ENCODE results near the gene WWOX. TPM values are rescaled to one million over a fixed set of nuclear protein-coding genes. Genes with fewer than 3 reads are reported as not detected.

The WWOX gene
- total RNA-seq, 2 donors from 2014 or later: 33.8 to 82.5 TPM

- Histone ChIP-seq H3K27me3 (replicated peaks; ENCODE audit: insufficient read depth) (no peaks in the 10 kb centered on the region), H3K9me3 (no peaks in the 10 kb centered on the region), H3K27ac (no peak overlapping the region), H3K4me3 (no peak overlapping the region), H3K4me1 (ENCODE audit: control insufficient read depth in 1 of 2, low read depth in 2 of 2) (no peaks in the 10 kb centered on the region), H3K36me3 (no peaks in the 10 kb centered on the region)
- TF ChIP-seq, protein P1, sequence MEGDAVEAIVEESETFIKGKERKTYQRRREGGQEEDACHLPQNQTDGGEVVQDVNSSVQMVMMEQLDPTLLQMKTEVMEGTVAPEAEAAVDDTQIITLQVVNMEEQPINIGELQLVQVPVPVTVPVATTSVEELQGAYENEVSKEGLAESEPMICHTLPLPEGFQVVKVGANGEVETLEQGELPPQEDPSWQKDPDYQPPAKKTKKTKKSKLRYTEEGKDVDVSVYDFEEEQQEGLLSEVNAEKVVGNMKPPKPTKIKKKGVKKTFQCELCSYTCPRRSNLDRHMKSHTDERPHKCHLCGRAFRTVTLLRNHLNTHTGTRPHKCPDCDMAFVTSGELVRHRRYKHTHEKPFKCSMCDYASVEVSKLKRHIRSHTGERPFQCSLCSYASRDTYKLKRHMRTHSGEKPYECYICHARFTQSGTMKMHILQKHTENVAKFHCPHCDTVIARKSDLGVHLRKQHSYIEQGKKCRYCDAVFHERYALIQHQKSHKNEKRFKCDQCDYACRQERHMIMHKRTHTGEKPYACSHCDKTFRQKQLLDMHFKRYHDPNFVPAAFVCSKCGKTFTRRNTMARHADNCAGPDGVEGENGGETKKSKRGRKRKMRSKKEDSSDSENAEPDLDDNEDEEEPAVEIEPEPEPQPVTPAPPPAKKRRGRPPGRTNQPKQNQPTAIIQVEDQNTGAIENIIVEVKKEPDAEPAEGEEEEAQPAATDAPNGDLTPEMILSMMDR (IDR thresholded peaks at IDR 0.05): no peak
- no peak for ATAC-seq (ENCODE audit: insufficient number of reproducible peaks, low FRiP score, low read depth)
- no peak for DNase-seq (ENCODE audit: low spot score)
These were observed 696.0 kb downstream of the WWOX start for GRCh38 chr16:78795433-78795832.

GRCh38 chr16:78796221-78796866 lies 696.9 kb downstream of the WWOX start:
- Histone ChIP-seq H3K27ac (no peak overlapping the region), H3K36me3 (no peaks in the 10 kb centered on the region), H3K27me3 (replicated peaks; ENCODE audit: insufficient read depth) (no peaks in the 10 kb centered on the region), H3K9me3 (no peaks in the 10 kb centered on the region), H3K4me3 (no peak overlapping the region), H3K4me1 (ENCODE audit: control insufficient read depth in 1 of 2, low read depth in 2 of 2) (no peaks in the 10 kb centered on the region)
- DNase-seq (ENCODE audit: low spot score) (no peak), ATAC-seq (ENCODE audit: insufficient number of reproducible peaks, low FRiP score, low read depth) (no peak)
- TF ChIP-seq, protein P1 (IDR thresholded peaks at IDR 0.05): no peak

- Histone ChIP-seq H3K4me1 (ENCODE audit: control insufficient read depth in 1 of 2, low read depth in 2 of 2) (no peaks in the 10 kb centered on the region), H3K4me3 (no peak overlapping the region), H3K27ac (no peak overlapping the region), H3K36me3 (no peaks in the 10 kb centered on the region), H3K27me3 (replicated peaks; ENCODE audit: insufficient read depth) (no peaks in the 10 kb centered on the region), H3K9me3 (no peaks in the 10 kb centered on the region)
- TF ChIP-seq, protein P1 (IDR thresholded peaks at IDR 0.05): no peak
- DNase-seq (ENCODE audit: low spot score) (no peak), ATAC-seq (ENCODE audit: insufficient number of reproducible peaks, low FRiP score, low read depth) (no peak)
These were observed 700.0 kb downstream of the WWOX start for GRCh38 chr16:78799429-78799828.

DNA sequence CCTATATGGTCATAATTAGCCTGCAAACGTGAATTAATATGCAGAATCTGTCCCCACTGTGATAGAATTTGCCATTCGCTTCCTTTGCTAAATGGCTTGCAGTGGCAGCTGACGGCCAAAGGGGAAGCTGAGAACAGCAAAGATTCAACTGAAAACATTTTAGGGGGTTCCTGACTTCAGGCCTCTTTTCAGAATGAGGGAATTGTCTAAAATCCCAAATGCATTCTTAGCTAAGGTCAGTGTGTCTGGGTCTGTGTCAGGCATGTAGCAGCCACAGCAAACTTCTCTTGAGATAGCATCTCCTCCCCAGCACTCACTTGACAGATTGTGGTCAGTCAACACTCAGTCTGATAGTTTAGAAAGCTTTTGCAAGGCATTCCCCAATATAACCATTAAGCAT lies 701.1 kb downstream of the WWOX start:
- DNase-seq (ENCODE audit: low spot score) (no peak), ATAC-seq (ENCODE audit: insufficient number of reproducible peaks, low FRiP score, low read depth) (no peak)
- TF ChIP-seq, protein P1 (IDR thresholded peaks at IDR 0.05): no peak
- no peaks in the 10 kb centered on the region for H3K4me1 ChIP-seq (ENCODE audit: control insufficient read depth in 1 of 2, low read depth in 2 of 2)
- H3K27me3 ChIP-seq (replicated peaks; ENCODE audit: insufficient read depth): no peaks in the 10 kb centered on the region
- H3K36me3 ChIP-seq: no peaks in the 10 kb centered on the region
- H3K27ac ChIP-seq: no peak overlapping the region
- H3K4me3 ChIP-seq: no peak overlapping the region
- H3K9me3 ChIP-seq: no peaks in the 10 kb centered on the region

GRCh38 chr16:78804058-78804735 lies 704.7 kb downstream of the WWOX start:
- TF ChIP-seq, protein P1 (IDR thresholded peaks at IDR 0.05): no peak
- no peak for ATAC-seq (ENCODE audit: insufficient number of reproducible peaks, low FRiP score, low read depth)
- no peaks in the 10 kb centered on the region for H3K4me1 ChIP-seq (ENCODE audit: control insufficient read depth in 1 of 2, low read depth in 2 of 2)

More at GRCh38 chr16:78804058-78804735, 704.7 kb downstream of the WWOX start:
- H3K9me3 ChIP-seq: no peaks in the 10 kb centered on the region
- H3K27ac ChIP-seq: no peak overlapping the region
- no peak overlapping the region for H3K4me3 ChIP-seq
- no peak for DNase-seq (ENCODE audit: low spot score)
- no peaks in the 10 kb centered on the region for H3K36me3 ChIP-seq
- H3K27me3 ChIP-seq (replicated peaks; ENCODE audit: insufficient read depth): no peaks in the 10 kb centered on the region
